Measurements from ENCODE around the gene CFAP69.

The CFAP69 gene

DNA sequence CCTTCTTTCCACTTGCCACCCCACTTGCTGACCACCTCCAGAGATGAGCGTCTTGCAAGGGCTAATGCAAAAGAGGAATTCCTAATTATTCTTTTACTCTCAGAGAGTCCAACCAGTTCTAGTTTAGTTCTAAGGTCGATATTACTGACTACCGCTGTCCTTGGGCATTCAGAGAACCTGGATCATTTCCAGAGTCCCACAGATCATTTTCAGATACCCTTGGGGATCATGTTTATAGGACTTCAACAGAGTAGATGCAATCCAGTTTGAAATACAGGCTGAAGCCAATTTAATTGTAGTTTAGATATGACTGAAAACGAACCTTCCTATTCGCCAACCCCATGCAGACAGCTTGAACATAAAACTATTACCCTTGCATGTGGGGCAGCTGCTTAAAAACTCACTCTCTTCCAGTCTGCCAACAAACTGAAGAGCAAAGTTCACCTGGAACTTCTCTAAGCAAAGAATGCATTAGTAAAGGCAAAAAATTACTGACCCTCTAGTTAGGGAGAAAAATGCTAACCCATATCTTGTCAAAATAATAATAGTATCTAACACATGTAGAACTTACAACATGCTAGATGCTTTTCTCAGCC, 22.4 kb downstream of the CFAP69 start:
- in situ Hi-C loops (cut with HindIII; ENCODE audit: low sequenced_read_pairs): no loop called here

DNA sequence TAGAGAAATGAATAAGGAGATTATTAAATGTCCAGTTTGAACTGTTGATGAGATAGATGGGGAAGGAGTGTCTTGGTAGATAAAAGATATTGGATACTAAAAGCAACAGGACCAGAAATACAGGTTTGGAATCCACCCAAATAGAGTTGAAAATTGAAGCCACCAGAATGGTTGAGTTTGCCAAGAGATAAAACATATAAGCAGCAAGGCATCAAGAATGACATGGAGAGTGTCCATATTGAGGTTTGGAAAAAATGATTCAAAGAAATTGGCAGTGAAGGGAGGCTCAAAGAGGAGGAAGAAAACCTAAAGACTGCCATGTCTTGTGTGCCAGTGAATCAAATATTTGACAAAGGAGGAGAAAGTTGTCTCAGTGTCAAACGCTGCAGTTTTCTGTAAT, 24.2 kb downstream of the CFAP69 start:
- in situ Hi-C loops (cut with HindIII; ENCODE audit: low sequenced_read_pairs): no loop called here

DNA sequence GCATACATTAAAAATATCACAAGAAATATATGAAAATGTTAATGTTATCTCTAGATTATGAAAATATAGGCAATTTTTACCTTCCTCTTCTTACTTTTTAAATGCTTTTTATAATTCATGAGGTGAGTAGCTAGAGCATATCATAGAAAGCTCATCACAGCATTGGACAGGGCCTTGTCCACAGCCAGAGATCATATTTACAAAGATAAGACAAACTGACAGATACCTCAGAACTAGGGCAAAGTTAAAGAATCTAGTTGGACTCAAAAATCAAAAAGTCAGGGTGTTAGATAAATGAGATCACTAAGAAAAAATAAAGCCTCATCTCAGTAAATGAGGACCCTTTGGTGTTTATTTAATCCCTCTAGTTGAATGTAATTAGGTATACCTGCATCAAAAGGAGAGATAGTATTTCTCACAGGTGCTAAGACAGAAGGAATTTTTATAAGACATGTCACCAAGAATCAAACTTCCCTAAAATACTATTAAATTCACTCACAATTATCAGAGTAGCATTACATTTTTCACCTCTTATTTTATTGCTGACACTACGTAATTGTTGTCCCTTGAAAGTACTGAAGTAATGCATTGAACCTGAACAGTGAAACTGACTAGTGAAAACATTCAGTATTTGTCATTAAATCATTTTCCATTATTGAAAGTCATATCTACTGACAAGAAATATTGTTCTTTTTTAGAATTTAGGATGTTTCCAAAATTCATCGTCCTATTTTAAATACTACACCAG, 25.6 kb downstream of the CFAP69 start:
- in situ Hi-C loops (cut with HindIII; ENCODE audit: low sequenced_read_pairs): no loop called here

DNA sequence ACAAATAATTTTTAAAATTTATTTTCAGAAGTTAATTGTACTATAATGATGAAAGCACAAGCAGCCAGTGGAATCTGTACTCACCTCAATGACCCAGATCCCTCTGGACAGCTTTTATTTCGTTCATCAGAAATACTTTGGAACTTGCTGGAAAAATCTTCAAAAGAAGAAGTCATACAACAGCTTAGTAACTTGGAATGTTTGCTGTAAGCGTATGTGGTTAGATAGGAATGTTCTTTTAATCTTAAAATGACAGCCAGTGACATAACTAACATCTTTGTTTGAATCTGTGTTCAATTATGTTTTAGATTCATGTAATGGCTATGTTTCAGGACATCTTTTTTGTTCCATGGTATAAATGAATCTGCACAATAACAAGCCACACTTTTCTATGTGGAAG, 26.8 kb downstream of the CFAP69 start:
- in situ Hi-C loops (cut with HindIII; ENCODE audit: low sequenced_read_pairs): no loop called here

DNA sequence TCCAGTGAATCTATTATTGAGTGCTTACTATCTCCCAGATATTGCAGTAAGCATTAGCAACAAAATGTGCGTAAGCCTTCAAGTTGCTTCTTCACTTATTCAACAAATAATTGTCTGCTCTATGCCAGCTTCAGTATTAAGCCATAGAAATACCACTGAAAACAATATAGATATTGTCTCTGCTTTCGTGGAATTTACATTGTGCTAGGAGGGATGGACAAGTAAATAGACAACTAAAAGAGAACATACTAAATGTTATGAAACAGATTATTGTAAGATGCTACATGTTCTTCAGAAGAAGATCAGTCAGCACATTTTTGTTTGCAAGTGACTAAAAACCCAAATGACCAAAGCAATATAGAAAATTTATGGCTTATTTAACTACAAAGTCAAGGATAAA, 27.3 kb downstream of the CFAP69 start:
- in situ Hi-C loops (cut with HindIII; ENCODE audit: low sequenced_read_pairs): no loop called here

DNA sequence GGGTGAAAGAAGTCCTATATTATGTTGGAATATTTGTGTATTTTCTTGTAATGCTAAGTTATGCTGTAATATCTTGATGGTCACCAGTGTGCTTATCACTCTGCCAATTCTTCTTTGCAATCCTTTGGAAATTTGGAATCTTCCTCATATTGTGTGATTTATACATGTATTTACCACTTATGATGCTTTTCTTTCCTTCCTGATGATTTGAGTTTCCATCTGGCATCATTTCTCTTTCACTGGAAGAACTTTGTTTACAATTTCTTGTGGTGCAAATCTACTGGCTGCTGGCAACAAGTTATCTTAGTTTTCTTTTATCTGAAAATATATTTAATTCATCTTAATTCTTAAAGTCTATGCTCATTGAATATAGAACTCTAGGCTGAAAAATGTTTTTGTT, 29.2 kb downstream of the CFAP69 start:
- in situ Hi-C loops (cut with HindIII; ENCODE audit: low sequenced_read_pairs): no loop called here

DNA sequence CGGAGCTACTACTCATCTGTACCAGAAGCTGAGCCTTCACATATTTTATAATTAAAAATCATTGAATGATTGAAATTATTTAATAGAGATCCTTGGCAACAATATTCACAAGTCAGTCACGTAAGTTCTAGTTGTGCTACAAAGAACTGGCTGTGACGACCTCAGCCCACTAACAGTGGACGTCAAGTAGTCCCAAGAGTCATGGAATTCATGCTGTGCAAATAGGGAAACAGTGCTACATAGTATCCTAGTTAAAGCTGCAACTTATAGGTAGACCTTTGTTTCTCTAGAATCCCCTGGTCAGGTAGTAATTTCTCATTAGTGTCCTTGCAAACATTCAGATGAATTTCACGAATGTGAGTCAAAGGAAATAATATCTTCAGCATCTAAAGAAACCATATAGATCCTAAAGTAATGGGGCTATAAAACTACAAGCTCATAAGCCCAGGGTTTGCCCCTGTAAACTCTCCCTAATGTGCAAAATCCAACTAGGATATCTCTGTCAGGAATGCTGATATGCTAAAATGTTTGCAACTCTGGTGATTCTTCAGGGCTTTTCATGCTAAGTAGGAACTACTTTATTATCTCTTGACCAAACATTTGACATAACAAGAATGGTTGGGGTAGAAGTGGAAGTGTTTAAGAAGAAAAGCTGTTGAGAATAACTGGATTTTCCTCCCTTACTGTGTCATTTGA, 31.2 kb downstream of the CFAP69 start:
- in situ Hi-C loops (cut with HindIII; ENCODE audit: low sequenced_read_pairs): no loop called here

DNA sequence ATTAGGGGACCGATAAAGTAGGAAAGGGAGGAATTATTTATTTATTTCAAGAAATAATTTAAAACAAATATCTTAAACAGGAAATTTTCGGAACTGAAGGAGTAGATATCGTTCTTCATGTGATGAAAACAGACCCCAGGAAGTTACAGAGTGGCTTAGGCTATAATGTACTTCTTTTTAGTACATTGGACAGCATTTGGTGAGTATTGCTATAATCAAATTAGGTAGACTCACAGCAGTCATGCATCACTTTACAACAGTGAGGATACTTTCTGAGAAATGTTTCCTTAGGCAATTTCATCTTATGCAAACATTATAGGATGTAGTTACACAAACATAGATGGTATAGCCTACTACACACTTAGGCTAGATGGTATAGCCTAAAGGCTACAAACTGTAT, 43.2 kb downstream of the CFAP69 start:
- in situ Hi-C loops (cut with HindIII; ENCODE audit: low sequenced_read_pairs): no loop called here

DNA sequence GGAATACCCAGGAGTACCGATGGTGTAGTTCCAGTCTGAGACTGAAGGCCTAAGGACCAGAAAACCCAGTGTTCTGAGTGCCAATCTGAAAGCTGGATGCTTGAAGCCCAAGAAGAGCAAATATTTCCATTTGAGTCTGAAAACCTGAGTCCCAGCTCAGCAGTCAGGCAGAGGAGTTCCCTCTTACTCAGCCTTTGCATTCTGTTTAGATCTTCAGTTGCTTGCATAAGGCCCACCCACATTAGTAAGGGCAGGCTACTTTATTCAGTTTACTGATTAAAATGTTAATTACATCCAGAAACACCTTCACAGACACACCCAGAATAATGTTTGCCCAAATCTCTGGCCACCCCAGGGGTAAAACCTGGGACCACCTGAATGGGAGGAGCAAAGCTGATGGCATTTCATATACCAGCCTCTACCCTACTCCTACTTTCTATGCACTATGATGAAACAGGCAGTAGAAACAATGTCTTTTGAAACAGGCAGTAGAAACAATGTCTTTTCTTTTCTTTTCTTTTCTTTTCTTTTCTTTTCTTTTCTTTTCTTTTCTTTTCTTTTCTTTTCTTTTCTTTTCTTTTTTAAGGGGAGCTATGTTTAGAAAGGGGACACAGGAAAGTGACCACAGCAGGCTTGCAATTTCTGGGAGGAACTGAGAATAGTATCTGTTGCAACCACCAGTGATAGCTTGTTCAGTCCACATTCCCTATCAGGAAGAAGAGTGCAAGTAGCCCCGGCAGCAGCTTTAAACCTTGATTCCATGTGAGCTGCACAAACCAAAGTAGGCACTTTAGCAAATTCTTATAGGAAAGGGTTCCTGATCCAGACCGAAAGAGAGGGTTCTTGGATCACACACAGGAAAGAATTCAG, 45.5 kb downstream of the CFAP69 start:
- in situ Hi-C loops (cut with HindIII; ENCODE audit: low sequenced_read_pairs): no loop called here

DNA sequence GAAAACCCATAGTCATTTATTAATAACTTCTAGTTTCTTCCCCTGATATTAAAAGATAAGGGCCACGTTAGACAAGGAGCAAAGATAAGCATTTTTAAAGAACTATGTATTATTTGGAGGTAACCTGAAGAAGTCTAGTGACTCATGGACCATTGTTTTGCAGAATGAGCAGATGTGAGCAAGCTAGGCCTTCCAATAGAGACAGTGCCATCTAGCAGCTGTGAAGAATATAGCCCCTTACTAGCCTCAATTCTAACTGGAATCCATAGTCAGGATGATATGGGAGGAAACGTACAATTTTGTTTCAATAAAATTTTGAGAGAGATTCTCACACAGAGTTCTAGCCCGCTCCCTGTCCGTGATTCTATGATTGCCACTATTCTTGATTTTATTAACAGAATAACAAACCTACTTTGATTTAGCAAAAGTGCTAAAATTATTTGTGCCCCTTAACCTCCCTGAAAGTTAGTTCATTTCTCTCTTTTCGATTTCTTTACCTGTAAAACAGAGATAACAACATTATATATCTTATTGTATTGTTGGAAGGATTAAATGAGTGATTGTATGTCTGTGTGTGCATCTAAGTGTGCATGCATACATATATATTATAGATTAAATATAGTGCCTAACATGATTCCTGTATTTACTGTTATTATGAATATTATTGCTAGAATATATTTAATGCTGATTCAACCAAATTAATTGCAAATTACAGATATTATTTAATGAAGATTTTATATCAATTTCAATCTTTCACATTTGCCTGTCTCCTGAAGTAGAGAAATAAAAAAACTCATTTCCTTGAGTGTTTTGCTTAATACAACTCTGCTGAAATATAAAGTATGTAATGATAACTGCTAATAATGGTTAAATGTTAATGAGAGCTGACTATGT, 53.4 kb downstream of the CFAP69 start:
- in situ Hi-C loops (cut with HindIII; ENCODE audit: low sequenced_read_pairs): no loop called here

DNA sequence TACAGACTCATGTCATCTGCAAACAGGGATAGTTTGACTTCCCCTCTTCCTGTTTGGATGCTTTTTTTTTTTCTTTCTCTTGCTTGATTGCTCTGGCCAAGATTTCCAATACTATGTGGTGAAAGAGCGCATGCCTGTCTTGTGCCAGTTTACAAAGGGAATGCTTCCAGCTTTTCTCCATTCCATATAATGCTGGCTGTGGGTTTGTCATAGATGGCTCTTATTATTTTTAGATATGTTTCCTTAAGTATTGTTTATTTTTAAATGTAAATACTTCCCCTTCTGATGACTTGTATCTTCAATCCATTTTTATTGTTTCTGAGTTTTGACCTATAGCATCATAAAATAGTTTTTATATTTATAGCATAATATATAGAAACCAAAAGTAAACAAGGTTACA, 58.3 kb downstream of the CFAP69 start:
- in situ Hi-C loops (cut with HindIII; ENCODE audit: low sequenced_read_pairs): no loop called here

DNA sequence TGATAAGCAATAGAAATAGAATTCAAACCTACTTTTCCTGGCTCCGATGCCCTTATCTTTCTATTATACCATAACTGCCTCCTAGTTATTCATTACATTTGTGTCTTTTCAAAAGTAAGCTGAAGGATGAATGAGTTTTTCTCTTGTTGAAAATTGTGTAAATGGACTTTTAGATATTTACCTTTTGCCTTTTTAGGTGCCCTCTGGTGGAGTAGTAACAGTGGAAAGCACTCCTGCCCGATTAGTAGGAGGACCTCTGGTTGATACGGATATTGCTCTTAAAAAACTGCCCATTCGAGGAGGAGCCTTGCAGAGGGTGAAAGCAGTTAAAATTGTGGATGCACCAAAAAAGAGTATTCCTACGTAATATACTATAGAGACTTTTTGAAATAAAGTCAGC, 64.9 kb downstream of the CFAP69 start:
- in situ Hi-C loops (cut with HindIII; ENCODE audit: low sequenced_read_pairs): no loop called here

DNA sequence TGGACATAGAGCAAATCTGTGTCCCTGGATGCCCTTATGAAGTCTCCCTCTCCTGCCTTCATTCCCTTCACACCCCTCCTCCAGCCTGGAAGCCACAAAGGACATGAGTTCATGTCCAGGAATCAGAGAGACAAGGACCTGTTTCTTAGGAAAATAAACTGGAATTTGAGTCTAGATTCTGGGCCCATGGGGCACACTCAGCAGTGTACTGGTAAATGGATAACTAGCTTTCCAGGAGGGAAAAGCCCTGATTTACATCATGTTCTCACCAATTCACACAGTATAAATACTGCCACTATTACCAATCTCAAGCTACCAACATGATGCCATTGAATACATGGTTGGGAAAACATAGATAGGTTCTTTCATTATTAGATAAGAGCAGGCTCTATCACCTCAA, 66.2 kb downstream of the CFAP69 start:
- in situ Hi-C loops (cut with HindIII; ENCODE audit: low sequenced_read_pairs): no loop called here

DNA sequence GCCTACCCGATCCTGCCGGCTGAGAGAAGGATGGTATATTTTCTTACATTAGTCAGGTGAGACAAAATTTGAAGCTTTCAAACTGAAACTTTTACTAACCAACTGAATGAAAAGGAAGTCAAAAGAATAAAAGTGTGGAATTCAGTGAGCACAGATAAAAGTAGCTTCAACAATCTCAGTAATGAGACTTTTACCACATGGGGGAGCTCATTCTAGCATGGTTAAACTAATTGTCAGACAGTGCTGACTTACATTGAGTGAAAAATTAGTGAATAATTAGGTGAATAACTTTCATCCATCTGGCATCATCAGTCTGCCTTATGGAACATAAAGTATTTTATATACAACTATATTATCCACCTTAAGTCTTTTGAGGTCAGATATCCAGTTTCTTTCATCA, 67.8 kb downstream of the CFAP69 start:
- in situ Hi-C loops (cut with HindIII; ENCODE audit: low sequenced_read_pairs): no loop called here

DNA sequence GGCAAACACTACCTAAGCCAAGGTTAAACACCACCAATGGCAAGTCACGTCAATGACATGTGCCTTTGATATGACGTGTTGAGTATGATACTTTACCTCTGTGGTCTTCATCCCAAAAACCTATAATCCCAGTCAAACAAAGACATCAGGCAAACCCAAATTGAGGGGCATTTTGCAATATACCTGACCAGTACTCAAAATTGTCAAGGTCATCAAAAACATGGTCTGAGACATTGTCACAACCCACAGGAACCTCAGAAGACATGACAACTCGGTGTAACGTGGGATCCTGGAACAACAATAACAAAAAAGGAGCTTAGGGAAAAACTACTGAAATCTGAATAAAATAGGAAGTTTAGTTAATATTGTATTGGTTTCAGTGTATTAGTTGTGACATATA, 68.9 kb downstream of the CFAP69 start:
- in situ Hi-C loops (cut with HindIII; ENCODE audit: low sequenced_read_pairs): no loop called here

DNA sequence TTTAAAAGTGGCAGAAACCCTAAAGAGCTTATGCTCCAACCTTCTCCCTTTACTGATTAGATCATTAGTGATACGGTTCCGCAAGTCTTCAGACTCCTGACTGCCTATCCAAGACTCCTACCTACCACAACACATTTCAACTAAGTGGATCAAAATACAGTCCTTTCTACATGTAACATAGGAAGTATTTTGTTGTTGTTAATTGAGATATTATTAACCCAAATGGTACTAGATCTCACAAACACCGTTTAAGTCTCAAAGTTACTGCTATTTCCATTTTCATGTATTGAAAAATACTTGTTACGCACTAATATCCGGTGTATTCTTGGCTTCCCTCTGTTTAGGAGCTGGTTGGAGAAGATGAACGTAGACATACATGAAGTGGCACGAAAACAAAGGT, 75.0 kb downstream of the CFAP69 start:
- in situ Hi-C loops (cut with HindIII; ENCODE audit: low sequenced_read_pairs): no loop called here

DNA sequence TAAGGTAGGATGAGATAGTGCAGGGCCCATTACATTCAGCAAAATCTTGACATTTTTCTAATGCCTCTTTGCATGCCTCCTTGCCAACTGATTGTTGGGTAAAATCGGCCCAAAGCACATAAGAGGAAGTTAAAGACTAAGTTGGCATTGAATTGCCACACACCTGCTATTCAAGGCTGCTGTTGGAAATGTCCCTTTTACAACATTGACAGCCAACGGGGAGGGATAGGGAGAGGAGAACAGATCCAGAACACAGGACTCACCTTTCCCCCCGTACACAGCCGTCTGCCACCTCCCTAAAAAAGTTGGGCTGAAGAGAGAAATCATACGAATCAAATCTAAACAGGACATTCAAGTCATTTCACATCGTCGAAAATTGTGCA, 75.4 kb downstream of the CFAP69 start:
- in situ Hi-C loops (cut with HindIII; ENCODE audit: low sequenced_read_pairs): no loop called here

DNA sequence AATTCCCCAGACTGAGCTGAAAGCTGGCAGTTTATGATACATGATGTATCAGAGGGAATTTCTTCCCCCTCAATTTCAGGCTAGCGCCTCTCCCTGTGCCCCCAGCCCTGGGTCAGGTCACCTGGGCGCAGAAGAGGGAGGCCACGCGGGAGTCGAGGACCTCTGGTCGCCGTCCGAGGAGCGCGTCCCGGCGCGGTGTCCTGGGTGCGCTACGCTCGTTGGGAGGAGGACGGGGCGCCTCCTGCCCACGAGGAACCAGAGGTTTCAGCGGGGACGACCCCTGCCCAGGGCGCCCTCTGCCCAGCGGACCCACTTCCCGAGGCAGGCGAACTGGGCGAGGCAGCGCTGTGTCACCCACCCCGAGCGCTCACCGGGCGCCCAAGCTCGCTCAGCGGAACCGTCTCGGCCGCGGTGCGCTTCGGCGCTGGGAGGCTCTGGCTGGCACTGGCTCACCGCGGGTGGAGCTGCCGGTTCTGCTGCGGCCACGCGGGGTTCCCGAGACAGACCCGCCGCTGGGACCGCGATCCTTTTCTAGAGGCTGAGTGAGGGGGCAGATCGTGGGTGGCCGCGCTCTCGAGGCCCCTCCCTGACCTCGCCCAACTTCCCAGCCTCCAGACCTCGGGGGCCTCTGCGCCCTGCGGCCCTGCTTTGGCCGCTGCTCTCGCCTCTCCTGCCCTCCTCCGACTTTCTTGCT, 76.0 kb downstream of the CFAP69 start, which contains the start of gene FAM237B:
Gene FAM237B, minus strand, starts transcription at position 504 of the 694 bp plus-strand sequence. CDS start 1,556 bp downstream, outside the sequence.
- in situ Hi-C loops (cut with HindIII; ENCODE audit: low sequenced_read_pairs): no loop called here

DNA sequence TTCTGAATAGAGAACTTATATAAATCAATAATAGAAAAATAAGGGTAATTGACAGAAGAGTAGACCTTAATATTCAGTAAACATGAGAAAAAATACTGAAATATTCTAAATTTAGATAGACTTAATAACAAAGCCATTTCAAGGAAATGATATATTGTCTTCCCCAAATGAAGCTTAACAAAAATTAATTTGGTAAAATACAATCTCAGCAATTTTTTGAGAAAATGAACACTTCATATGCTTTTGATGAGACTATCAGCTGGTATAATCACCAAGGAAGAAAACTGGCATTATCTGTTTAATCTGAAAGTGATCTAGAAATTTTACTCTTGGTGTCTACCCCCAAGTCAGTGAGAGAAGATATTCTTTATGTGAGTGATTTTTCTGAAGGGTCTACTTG, 77.9 kb downstream of the CFAP69 start:
- in situ Hi-C loops (cut with HindIII; ENCODE audit: low sequenced_read_pairs): no loop called here

DNA sequence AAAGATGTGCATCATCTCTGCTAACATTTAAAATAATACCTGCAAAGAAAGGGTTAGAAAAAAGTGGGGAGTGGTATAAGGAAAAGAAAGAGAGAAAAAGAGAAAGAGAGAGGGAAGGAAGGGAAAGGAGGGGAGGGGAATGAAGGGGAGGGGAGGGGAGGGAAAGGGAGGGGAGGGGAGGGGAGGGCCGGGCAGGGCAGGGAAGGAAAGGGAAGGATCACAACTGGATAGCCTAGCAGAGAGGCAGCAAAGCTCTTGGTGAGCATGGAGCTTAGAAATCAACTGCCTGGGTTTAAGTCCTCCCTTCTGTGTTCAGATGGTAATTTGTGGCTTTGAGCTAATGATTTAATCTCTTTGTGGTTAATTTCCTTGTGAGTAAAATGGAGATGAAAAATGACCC, 81.5 kb downstream of the CFAP69 start:
- in situ Hi-C loops (cut with HindIII; ENCODE audit: low sequenced_read_pairs): no loop called here
